ENCODE data around the gene SYPL2.
"Not testable (repeated sequence)": the region's sequence is repeated elsewhere in the genome, so short reads cannot be mapped to it uniquely, and the experiment has no call there.

Gene SYPL2

DNA sequence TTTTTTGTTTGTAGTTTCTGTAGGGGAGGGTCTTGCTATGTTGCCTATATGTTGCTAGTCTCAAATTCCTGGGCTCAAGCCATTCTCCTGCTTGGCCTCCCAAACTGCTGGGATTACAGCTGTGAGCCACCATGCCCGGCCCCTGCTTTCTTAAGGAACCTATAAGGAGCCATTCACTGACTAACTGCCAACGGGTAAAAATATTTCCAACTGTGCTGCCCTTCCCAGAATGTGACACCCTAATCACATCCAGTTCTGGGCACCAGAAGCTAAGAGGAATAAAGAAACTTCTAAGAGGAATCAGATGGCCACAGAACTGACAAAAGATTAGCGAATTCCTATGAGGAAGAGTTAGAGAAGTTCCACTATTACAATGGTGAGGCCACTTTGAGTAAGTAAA, 6.4 kb downstream of the SYPL2 start:
- no peak for DNase-seq (ENCODE audit: low spot score)

DNA sequence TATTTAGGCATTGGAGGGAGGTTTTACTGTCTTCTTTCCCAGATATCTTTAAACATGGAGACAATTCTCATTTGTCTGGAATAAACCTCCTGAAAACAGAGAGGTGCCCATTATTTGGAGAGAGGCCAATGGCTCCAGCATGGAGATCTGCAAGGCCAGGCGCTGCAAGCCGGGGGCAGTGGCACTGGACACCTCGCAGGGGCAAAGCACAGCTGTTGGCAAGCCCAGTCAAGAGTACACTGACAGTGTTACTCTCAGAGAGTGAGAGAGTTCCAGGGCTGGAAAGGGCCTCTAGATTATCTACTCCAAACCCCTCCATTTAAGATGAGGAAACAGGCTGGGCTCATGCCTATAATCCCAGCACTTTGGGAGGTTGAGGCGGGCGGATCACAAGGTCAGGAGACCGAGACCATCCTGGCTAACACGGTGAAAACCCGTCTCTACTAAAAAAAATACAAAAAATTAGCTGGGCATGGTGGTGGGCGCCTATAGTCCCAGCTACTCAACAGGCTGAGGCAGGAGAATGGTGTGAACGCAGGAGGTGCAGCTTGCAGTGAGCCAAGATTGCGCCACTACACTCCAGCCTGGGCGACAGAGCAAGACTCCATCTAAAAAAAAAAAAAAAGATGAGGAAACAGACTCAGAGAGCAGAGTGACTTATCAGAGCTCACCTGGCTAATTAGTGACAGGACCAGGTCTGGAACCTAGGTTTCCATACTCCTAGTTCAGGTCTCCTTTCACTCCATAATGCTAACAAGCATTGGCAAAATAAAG, 7.1 kb downstream of the SYPL2 start:
- not testable (repeated sequence) for DNase-seq (ENCODE audit: low spot score)

DNA sequence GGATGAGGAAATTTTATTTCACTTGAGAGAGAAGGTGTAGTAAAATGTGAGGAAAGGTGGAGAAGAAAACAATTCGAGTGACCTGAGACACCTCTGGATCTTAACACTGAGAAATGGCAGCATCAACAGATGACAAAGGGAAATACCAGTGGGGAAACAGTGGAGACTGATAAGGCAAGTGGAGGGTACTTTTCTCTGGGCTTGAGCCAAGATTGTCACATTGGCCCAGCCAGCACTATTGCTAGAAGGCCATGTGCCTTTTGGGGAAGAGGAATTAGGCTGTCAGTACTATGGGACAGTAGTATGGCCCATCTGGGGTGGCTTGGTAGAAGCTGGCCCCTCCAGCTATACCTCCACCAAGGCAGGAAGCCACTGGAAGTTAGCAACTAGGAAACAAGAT, 8.4 kb downstream of the SYPL2 start:
- no peak for DNase-seq (ENCODE audit: low spot score)

DNA sequence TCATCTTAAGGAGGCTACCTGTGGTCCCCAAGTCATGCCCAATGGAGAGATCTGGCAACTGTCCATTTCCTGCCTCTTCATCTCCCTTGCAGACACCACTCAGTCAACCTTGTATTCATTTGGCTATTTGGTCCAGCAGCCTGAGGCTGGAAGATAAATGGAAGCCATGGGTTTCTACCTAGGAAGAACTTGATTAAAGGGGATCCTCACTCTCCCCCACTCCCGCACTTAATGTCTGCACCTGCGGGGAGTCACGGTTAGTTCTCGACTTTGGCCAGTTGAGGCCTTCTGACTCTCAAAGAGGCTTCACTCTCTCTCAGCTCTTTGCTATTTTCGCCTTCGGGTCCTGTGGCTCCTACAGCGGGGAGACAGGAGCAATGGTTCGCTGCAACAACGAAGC, 8.9 kb downstream of the SYPL2 start:
- no peak for DNase-seq (ENCODE audit: low spot score)

DNA sequence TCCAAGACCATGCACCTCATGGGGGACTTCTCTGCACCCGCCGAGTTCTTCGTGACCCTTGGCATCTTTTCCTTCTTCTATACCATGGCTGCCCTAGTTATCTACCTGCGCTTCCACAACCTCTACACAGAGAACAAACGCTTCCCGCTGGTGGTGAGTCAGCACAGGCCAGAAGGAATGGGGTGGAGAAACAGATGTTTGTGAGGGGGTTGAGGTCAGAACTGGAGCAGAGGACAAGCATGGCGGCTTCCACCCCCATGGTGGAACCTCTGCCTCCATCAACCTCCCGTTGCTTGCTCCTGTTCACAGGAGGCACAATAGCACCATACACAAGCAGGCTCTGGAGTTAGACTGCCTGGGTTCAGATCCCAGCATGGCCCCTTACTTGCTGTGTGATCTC, 10.5 kb downstream of the SYPL2 start:
- DNase-seq (ENCODE audit: low spot score), result no peak

DNA sequence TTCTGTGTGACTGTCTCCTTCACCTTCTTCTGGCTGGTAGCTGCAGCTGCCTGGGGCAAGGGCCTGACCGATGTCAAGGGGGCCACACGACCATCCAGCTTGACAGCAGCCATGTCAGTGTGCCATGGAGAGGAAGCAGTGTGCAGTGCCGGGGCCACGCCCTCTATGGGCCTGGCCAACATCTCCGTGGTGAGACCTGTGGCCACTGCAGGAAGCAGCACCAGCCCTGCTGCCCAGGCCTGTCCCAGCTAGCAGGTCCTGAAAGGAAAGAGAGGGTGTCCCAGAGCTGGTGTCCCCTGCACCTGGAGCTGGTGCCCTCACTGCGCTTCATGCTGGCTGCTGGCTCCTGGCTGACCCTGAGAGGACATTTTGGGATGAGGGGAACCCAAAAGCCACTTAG, 11.5 kb downstream of the SYPL2 start:
- DNase-seq (ENCODE audit: low spot score), result no peak

DNA sequence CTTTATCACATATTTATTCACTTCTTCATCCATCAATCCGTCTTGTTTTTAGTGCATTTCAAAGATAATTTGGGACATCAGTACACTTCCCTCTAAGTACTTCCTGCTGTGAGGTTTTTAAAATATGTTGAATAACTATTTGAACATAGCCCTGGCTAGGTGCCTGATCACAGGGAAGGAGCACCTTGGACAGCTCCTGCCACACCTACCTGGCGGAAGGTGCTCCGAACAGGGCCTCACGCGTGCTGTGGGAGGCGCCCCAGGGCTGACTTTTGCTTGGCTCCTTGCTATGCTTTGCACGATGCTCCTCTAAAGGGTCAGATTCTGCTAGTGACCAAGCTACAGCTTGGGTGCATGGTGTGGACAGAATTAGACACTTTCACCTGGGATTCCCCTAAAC, 12.5 kb downstream of the SYPL2 start:
- no peak for DNase-seq (ENCODE audit: low spot score)

DNA sequence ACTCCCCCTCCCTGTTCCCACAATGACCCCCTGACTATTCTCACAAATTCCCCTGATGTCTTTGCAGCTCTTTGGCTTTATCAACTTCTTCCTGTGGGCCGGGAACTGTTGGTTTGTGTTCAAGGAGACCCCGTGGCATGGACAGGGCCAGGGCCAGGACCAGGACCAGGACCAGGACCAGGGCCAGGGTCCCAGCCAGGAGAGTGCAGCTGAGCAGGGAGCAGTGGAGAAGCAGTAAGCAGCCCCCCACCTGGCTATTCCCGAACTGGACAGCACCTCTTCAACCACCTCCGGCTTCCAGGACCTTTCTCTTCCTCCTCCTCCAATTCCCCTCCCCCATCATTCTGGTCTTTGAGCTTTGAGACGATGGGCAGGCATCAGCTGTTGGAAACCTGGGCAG, 13.0 kb downstream of the SYPL2 start:
- no peak for DNase-seq (ENCODE audit: low spot score)

DNA sequence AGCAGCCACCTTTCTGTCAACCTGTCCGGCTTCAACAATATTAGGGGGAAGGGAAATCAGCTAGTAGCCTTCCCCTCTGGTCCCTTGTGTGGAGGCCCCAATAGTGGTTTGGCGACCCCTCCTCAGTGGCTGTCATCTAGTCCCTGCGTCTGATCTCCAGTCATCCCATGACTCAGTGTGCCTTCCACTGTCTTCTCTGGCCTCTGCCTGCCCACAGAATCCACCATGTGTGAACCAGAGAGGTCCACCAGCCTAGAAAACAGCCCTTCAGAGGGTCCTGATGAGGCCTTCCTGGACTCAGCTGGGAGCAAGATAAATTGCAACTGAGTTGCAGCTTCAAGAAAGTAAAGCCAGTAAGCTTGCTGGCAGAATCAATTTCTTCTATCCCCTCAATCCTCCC, 13.6 kb downstream of the SYPL2 start:
- DNase-seq (ENCODE audit: low spot score), result no peak

DNA sequence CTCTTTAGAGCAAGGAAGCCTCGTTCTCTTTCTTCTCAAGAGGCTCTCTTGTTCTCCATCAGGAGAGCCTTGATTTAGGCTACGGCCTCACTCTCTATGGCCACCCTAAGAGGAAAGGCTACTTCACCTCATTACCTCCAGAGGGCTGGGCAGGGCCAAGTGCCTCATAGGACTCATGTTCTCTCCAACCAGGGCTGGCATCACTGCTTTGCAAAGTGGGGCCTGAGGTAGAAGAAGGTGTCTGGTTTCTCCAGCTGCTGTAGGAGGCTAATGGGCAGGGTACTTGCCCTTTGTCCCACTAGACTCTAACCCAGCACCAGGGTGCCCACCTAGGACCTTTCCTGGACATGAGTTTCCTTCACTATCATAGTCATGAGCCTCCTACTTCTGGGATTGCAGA, 15.3 kb downstream of the SYPL2 start:
- no peak for DNase-seq (ENCODE audit: low spot score)

DNA sequence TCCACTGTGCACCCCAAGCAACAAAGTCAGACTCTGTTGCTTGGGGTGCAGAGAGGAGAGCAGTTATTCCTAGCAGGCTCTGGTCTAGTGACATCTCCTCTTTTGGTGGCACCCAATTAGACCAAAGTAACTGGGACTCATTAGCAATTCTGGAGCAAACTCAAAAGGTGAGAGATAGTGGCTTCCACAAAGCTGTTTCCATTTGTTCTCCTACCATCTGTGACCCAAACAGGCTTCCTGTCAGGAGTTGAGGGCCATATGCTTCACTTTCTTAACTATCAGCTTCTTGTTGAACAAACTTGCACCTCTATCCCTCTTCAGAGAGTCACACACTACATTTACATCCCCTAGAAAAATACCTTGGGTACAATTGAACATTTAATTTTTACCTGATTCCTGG, 15.9 kb downstream of the SYPL2 start:
- no peak for DNase-seq (ENCODE audit: low spot score)

DNA sequence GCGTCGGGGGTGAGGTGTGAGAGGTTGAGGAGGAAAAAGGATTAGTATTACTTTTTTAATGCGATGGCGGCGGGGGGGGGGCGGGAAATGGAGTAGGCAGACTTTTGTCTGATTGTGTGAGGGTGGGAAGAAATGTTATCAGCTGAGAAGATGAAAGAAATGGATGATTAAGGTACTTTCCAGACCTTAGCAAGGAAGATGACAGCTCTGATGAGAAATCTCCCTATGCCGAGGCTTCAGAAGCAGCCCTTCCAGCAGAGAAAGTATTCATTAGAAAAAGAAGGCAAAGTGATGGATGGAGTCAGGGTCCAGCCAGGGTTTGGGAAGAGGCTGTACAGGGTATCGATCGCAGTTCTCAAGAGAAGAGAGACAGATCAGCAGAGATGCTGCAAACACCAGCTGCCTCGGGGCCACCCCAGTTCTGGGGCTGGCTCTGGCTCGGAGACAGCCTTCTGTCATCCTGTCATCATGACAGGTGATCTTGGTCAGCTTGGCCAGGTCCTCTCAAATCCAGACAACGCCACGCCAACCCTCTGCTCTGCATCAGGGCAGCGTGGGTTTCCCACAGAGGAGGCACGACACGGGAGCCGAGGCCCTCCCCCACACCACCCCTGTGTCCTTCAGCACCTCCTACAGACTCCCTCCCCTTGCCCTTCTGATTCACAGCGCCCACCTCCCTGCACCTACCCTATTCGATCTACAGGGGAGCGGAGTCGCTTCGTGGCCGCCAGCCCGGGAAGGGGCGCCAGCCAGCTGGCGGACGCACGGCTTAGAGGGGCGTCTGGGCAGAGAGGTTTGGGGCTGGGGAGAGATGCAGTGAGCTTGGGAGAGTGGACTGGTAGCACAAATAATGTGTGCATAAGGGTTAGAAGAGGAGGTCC, 16.7 kb downstream of the SYPL2 start:
- DNase-seq (ENCODE audit: low spot score), result no peak

DNA sequence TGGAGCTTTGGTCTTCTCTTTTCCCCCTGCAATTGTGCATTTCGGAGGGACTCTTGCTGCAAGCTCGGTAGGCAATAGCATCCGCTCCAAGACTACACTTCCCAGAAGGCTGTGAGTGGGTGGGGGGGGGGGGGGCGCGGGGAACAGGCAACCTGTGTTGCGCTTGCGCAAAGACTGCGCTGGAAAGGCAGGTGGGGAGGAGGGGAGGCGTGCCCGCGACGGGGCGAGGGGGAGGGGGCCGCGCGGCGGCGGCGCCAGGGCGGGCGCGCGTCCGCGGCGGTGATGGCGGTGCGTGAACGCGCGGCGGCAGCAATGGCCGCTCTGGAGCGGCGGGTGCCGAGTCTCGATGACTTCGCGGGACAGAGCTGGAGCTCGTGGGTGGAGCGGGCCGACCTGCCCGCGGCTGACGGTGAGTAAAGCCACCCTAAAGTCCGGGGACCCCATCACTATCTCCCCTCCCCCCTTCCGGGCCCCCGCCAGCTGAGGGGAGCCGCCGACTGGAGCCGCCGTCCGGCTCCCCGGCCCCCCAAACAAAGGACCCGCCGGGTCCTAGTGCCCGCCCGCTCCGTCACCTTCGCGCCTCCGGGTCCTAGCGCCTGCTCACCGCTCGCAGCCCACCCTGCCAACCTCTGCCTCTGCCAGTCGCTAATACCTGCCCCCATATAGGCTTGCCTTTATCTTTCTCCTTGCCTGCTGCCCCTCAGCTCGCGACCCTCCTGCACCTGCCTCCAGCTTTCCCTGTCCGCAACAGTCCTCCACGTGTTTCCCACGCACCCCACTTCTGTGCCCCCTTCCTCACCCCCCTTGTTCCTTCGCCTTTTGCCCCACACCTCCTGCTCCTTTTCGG, 17.5 kb downstream of the SYPL2 start, which contains the start of gene ATXN7L2:
TSS of gene ATXN7L2 (plus strand) at position 234 of the 847 bp plus-strand sequence. CDS start at position 283, 49 bp downstream.
- DNase-seq (ENCODE audit: low spot score), result peak; percentile 93

DNA sequence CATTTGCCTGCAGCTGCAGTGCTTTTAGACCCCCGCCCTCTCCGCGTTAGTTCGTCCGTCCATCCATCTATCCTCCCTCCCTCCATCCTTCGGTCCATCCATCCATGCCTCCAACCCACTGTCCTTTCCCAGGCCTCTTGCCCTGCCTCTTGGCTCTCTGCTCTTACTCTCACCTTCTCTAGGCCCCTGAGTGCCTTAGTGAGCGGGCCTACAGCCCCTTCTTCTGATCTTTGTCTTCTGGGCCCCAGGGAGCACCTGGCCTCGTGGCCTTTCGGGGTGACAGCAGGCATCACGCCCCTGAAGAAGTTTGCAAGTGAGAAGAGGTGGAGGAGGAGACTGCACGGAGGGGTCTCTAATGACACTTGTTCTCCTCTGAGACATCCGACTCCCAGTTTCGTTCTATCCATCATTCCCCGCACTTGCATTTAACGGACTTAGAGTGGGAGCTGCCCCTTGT, 18.2 kb downstream of the SYPL2 start:
- no peak for DNase-seq (ENCODE audit: low spot score)

DNA sequence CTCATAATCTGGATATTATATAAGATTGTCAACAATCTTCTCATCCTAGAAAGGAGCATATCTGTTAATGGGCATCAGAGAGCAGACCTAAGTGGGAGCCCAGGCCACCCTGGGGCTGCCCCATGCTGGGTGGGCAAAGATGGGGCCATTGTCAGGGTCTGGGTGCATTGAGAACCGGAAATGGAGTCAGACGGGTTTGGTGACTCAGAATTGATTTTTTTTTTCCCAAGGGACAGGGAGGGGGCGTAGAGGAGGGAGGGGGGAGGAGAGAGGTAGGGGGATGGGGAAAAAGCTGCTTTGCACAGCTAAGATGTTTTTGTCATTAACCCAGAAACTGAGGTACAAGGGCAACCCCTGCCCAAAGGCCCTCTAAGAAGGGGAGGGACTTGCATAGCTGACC, 18.7 kb downstream of the SYPL2 start:
- DNase-seq (ENCODE audit: low spot score), result no peak

DNA sequence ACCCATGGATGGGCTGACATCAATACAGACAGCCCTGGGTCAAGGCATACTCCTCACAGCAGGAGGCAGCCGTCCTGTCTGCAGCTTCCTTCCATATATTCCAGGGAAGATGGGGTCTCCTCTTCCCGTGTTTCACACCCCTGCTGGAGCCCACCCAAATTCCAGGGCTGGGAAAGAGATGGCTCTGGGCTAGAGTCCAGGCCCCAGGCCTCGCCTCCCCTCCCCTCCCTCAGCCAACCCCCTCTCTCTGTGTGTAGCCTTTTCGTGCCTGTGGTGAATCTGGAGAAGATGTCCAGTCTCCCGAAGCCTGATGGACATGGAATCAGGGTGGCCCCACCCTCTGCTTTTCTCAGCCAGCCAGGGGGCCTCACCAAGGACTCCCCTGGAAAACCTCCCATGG, 20.9 kb downstream of the SYPL2 start:
- no peak for DNase-seq (ENCODE audit: low spot score)

DNA sequence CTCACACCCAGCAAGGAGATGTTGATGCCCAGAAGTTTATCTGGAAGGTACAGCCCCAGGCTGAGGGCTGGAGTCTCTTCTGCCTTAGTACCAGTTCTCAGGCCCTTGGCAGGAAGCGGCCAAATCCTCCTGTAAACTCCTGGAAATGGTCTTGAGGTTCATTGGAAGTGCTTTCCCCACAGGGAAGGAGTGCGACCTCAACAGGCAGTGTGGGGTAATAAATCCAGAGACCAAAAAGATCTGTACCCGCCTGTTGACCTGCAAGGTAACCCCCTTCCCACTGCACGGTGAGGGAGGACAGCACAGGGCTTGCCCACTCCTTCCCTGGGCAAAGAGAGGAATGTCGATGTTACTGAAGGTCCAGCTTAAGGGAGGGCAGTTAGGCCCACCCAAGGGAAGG, 21.9 kb downstream of the SYPL2 start:
- no peak for DNase-seq (ENCODE audit: low spot score)

DNA sequence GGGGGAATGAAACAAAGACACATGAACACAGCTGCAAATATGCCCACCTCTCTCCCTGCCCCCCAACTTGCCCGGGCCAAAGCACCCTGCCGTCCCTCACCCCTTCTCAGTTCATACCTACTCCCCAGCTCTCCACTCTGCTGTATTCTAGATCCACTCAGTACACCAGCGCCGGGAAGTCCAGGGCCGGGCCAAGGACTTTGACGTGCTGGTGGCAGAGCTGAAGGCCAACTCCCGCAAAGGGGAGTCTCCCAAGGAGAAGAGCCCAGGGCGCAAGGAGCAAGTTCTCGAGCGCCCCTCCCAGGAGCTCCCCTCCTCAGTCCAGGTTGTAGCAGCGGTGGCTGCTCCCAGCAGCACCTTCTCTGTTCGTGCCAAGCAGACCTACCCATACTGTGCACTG, 22.4 kb downstream of the SYPL2 start:
- no peak for DNase-seq (ENCODE audit: low spot score)

DNA sequence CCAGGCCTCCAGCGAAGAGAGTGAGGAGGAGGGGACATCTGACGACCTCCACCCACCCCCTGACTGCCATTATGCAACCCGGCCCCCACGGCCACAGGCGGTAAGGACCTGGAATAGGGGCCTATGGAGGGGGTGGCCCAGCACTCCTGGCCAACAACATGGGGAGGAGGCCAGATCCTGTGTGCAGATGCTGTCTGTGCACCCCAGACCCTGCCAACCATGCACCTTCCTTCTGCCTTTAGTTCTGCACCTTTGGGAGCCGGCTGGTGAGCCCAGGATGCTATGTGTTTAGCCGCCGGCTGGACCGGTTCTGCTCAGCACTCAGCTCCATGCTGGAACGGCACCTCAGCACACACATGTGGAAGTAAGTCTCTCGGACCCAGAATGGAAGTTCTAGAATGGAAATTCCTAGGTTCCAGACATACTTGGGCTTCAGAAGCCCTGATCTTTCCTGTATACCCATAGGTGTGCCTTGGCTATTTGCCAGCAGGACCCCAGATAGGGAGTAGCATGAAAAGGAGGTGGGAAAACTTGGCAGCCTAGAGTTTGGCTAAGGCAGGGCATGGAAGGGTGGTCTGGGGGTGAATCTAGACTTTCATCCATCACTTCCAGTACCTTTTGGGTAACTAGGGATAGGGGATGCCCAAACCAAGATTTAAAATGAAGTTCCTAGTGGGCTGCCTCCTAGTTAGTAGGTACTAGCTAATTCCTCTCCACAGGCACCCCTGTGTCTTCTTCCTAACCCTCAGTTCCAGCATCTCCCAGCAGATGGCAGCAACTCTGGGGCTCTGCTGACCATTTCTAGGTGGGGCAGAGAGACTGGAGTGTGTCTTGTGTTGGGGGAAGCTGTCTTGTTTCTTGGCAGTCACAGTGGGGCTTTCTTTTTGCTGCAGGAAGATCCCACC, 23.9 kb downstream of the SYPL2 start:
- DNase-seq (ENCODE audit: low spot score), result peak; percentile 68

DNA sequence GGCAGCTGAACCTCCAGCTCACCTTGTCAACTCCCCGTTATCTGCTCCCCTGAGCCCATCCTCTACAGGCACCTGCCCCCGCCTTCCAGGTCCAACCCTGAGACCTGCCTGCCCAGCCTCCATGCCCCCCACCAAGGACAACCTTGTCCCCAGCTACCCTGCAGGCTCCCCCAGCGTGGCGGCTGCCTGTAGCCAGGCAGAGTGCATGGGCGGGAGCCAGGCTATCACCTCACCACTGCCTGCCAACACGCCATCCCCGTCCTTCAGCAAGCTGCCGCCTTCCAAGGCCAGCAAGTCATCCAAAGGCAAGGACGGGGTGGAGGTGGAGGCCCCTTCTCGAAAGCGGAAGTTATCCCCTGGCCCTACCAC, 24.6 kb downstream of the SYPL2 start:
- DNase-seq (ENCODE audit: low spot score), result no peak

DNA sequence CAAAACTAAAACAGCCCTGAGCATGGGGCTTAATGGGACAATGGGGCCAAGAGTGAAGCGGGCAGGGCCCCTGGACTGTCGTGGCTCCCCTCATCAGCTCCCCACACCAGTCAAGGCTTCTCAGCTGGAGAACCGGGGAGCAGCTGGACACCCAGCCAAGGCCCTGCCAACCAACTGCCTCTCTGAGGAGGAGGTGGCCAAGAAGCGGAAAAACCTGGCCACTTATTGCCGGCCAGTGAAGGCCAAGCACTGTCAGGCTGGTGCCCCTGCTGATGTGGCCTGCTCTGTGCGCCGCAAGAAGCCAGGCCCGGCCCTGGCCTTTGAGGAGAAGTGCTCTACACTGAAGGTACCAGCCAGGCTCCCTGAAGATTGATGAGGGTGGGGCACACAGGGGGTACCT, 25.0 kb downstream of the SYPL2 start:
- no peak for DNase-seq (ENCODE audit: low spot score)
